Tibial nerve (tissue), 3 donors: ENCODE data around the gene RPL29.

Source experiments
- POLR2A ChIP-seq, 2 donors: fragments of 450-650 bp; IDR thresholded peaks; one replicate each; pipeline ENCODE4 v1.6.1; 2017; ENCODE audit warnings: antibody characterized with exemption in 2 of 2, mild to moderate bottlenecking in 2 of 2, moderate library complexity in 2 of 2
- TF ChIP-seq, protein P1 (sequence below), 5 experiments: fragments of 200-600 bp in 3 of 5; fragments of 450-650 bp in 2 of 5; sonication (generic) in 3 of 5; IDR thresholded peaks; one replicate each; pipeline ENCODE4 v1.5.1; 2016 to 2019; ENCODE audit warnings: antibody characterized with exemption in 5 of 5, mild to moderate bottlenecking in 3 of 5, moderate library complexity in 2 of 5

- TF ChIP-seq, protein P1, sequence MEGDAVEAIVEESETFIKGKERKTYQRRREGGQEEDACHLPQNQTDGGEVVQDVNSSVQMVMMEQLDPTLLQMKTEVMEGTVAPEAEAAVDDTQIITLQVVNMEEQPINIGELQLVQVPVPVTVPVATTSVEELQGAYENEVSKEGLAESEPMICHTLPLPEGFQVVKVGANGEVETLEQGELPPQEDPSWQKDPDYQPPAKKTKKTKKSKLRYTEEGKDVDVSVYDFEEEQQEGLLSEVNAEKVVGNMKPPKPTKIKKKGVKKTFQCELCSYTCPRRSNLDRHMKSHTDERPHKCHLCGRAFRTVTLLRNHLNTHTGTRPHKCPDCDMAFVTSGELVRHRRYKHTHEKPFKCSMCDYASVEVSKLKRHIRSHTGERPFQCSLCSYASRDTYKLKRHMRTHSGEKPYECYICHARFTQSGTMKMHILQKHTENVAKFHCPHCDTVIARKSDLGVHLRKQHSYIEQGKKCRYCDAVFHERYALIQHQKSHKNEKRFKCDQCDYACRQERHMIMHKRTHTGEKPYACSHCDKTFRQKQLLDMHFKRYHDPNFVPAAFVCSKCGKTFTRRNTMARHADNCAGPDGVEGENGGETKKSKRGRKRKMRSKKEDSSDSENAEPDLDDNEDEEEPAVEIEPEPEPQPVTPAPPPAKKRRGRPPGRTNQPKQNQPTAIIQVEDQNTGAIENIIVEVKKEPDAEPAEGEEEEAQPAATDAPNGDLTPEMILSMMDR (IDR thresholded peaks at IDR 0.05) = no peak
- no peak for TF ChIP-seq POLR2A (IDR thresholded peaks at IDR 0.05)
Observed at GRCh38 chr3:51978143-51978502, 17.6 kb downstream of the RPL29 start.
